CD14-positive monocyte (primary cell): ENCODE data around the gene MED27. TPM values are rescaled to one million over a fixed set of nuclear protein-coding genes. Genes with fewer than 3 reads are reported as not detected.

Source experiments
- DNase-seq, 3 donors: peaks; one replicate each; pipeline ENCODE4 v3.0.0-alpha.2; 2011 to 2022
- H2AFZ ChIP-seq: 2 replicates; pipeline ENCODE4 v1.6.0; 2012; ENCODE audit warnings: mild to moderate bottlenecking, low read depth, low read length, inconsistent platforms; ENCODE audit not compliant: insufficient read depth, poor library complexity, severe bottlenecking
- H3K27ac ChIP-seq, 2 donors: 1 replicate in 1 of 2; 2 replicates in 1 of 2; pipeline ENCODE4 v1.5.1; 2012 to 2013; ENCODE audit warnings: low read length in 2 of 2, control low read depth in 1 of 2, inconsistent platforms in 1 of 2, low read depth in 1 of 2, mild to moderate bottlenecking in 1 of 2
- H3K27me3 ChIP-seq, 2 donors: one replicate each; pipeline versions ENCODE4 v1.6.0 to v1.6.1; 2011 to 2013; ENCODE audit warnings: low read length in 2 of 2; ENCODE audit not compliant: control insufficient read depth in 2 of 2, insufficient read depth in 2 of 2
- H3K36me3 ChIP-seq, 2 donors: replicated peaks in 1 of 2; 1 replicate in 1 of 2; 2 replicates in 1 of 2; pipeline versions ENCODE4 v1.5.1 to v1.6.1; 2012 to 2013; ENCODE audit warnings: low read length in 2 of 2, control low read depth in 1 of 2, inconsistent platforms in 1 of 2, mild to moderate bottlenecking in 1 of 2; ENCODE audit not compliant: insufficient read depth in 2 of 2, control insufficient read depth in 1 of 2
- H3K4me1 ChIP-seq, 2 donors: 1 replicate in 1 of 2; 2 replicates in 1 of 2; pipeline versions ENCODE4 v1.5.1 to v1.6.1; 2012 to 2013; ENCODE audit warnings: low read length in 2 of 2, control low read depth in 1 of 2, inconsistent platforms in 1 of 2, mild to moderate bottlenecking in 1 of 2, moderate library complexity in 1 of 2; ENCODE audit not compliant: insufficient read depth in 2 of 2, control insufficient read depth in 1 of 2
- H3K4me2 ChIP-seq: replicated peaks from 2 replicates; pipeline ENCODE3; 2012; ENCODE audit warnings: low read length, moderate library complexity, mild to moderate bottlenecking; ENCODE audit not compliant: poor library complexity, severe bottlenecking; ENCODE audit errors: extremely low read depth
- H3K4me3 ChIP-seq, 3 experiments: fragments of 200-600 bp in 1 of 3; sonication (generic) in 1 of 3; replicated peaks in 1 of 3; 1 replicate in 2 of 3; 2 replicates in 1 of 3; pipeline ENCODE4 v1.5.1; 2011 to 2013; ENCODE audit warnings: low read length in 3 of 3, mild to moderate bottlenecking in 3 of 3, control low read depth in 2 of 3, low read depth in 2 of 3, inconsistent platforms in 1 of 3, moderate library complexity in 1 of 3
- H3K79me2 ChIP-seq: 2 replicates; pipeline ENCODE4 v1.6.0; 2012; ENCODE audit warnings: mild to moderate bottlenecking, control low read depth, inconsistent platforms, low read length, moderate library complexity; ENCODE audit not compliant: insufficient read depth
- H3K9ac ChIP-seq: 2 replicates; pipeline ENCODE4 v1.6.0; 2017; ENCODE audit warnings: low read length, mild to moderate bottlenecking; ENCODE audit not compliant: insufficient read depth, poor library complexity, severe bottlenecking
- H3K9me3 ChIP-seq, 2 donors: replicated peaks in 1 of 2; 1 replicate in 1 of 2; 2 replicates in 1 of 2; pipeline versions ENCODE4 v1.5.1 to v1.6.1; 2012 to 2013; ENCODE audit warnings: low read length in 2 of 2, control low read depth in 1 of 2; ENCODE audit not compliant: control insufficient read depth in 1 of 2, insufficient read depth in 1 of 2
- H4K20me1 ChIP-seq: 2 replicates; pipeline ENCODE4 v1.6.0; 2012; ENCODE audit warnings: mild to moderate bottlenecking, low read length, control low read depth, moderate library complexity; ENCODE audit not compliant: insufficient read depth
- H3K27ac Mint-ChIP-seq, 7 donors: one replicate each; pipeline ENCODE4 v1.8.0; 2020; ENCODE audit warnings: mild to moderate bottlenecking in 7 of 7, mixed read lengths in 7 of 7, moderate library complexity in 6 of 7, inconsistent platforms in 2 of 7
- H3K27me3 Mint-ChIP-seq, 3 donors: one replicate each; pipeline ENCODE4 v1.8.0; 2021 to 2022; ENCODE audit warnings: low read depth in 3 of 3, mild to moderate bottlenecking in 3 of 3, mixed read lengths in 3 of 3, moderate library complexity in 3 of 3, inconsistent platforms in 1 of 3
- H3K36me3 Mint-ChIP-seq, 2 donors: one replicate each; pipeline ENCODE4 v1.8.0; 2020; ENCODE audit warnings: mixed read lengths in 2 of 2, inconsistent platforms in 1 of 2, mild to moderate bottlenecking in 1 of 2
- H3K4me1 Mint-ChIP-seq: one replicate; pipeline ENCODE4 v1.8.0; 2020; ENCODE audit warnings: mild to moderate bottlenecking, mixed read lengths
- H3K4me3 Mint-ChIP-seq, 2 donors: one replicate each; pipeline ENCODE4 v1.8.0; 2020; ENCODE audit warnings: mild to moderate bottlenecking in 2 of 2, mixed read lengths in 2 of 2, moderate library complexity in 1 of 2
- H3K9me3 Mint-ChIP-seq, 7 donors: one replicate each; pipeline ENCODE4 v1.8.0; 2020 to 2022; ENCODE audit warnings: mixed read lengths in 7 of 7, mild to moderate bottlenecking in 6 of 7, moderate library complexity in 6 of 7, inconsistent platforms in 2 of 7
- CTCF ChIP-seq: fragments of 200-600 bp; IDR thresholded peaks from one replicate; pipeline ENCODE4 v1.8.0; 2022; ENCODE audit warnings: antibody characterized with exemption, mild to moderate bottlenecking
- WGBS: methylation state at CpG from one replicate; pipeline ENCODE4 v1.1.5; 2013; ENCODE audit warnings: missing lambda C conversion rate; ENCODE audit not compliant: insufficient coverage; 5-methylcytosine and 5-hydroxymethylcytosine counted together
- intact Hi-C, 2 donors: fragments of 100-400 bp; cut with micrococcal nuclease; formaldehyde crosslinking; loops; one replicate each; pipeline versions ENCODE4 v1.15.0 to v1.15.1; 2023
- polyA plus RNA-seq, 3 donors: library from polyadenylated mRNA; depleted of rRNA in 1 of 3; unstranded in 2 of 3; stranded (reverse) in 1 of 3; fragments of 300-500 nt in 2 of 3; fragments of >200 nt in 1 of 3; fragmentation: Illumina TruSeq in 2 of 3; gene quantifications; 1 replicate in 2 of 3; 2 replicates in 1 of 3; pipeline ENCODE4 v1.2.3, GENCODE V29; 2012 to 2021

The MED27 gene
- polyA plus RNA-seq, 3 donors: 14.0 to 26.9 (median 25.8) TPM

DNA sequence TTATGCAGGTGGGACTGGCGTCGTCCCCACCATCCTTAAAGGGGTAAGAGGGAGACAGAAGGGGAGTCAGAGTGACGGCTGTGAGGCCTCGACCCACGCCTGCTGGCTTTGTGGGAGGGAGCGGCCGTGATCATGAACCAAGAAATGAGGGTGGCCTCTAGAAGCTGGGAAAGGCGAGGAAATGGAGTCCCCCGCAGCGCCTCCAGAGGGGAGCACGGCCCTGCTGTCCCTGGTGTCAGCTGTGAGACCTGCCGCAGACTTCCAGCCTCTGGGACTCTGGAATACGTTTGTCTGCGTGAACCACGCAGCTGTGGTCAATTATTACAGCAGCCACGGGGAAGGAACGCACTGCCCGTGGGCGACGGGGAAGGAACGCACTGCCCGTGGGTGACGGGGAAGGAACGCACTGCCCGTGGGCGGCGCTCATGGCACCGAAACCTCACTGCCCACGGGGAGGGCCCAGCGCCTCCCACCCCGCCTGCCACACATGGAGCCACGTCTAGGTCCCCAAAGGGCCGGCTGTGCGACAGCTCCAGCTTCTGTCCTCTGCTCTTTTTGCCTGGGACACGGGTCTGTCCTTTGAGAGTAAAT is 231.0 kb downstream of the MED27 start:
- Mint-ChIP-seq H3K4me3 (no peak overlapping the region), H3K9me3 (peaks cover 0 to 4% (median 2%) of the 10 kb centered on the region in 7 donors), H3K4me1 (peaks cover 3% of the 10 kb centered on the region), H3K27ac (no peak overlapping the region), H3K27me3 (peaks cover 3 to 7% (median 3%) of the 10 kb centered on the region in 3 donors), H3K36me3 (no peaks in the 10 kb centered on the region)
- no peak for DNase-seq
- TF ChIP-seq CTCF: no peak
- WGBS: 84% methylated on average over 34 of the region's 35 CpGs
- H3K9me3 ChIP-seq: no peaks in the 10 kb centered on the region
- H3K4me3 ChIP-seq: no peak overlapping the region
- no peaks in the 10 kb centered on the region for H3K36me3 ChIP-seq
- H3K27ac ChIP-seq: no peak overlapping the region
- no peak overlapping the region for H3K9ac ChIP-seq
- intact Hi-C loops: no loop called here
- H4K20me1 ChIP-seq: no peaks in the 10 kb centered on the region
- H3K4me1 ChIP-seq: no peaks in the 10 kb centered on the region
- no peak overlapping the region for H2AFZ ChIP-seq
- H3K27me3 ChIP-seq: no peaks in the 10 kb centered on the region
- H3K4me2 ChIP-seq: no peak overlapping the region
- H3K79me2 ChIP-seq: no peaks in the 10 kb centered on the region

- Histone ChIP-seq H3K4me1 (no peaks in the 10 kb centered on the region), H3K36me3 (no peaks in the 10 kb centered on the region), H3K9me3 (no peaks in the 10 kb centered on the region), H3K4me2 (no peak overlapping the region), H4K20me1 (no peaks in the 10 kb centered on the region), H3K4me3 (no peak overlapping the region), H3K79me2 (no peaks in the 10 kb centered on the region), H3K27ac (no peak overlapping the region), H3K9ac (no peak overlapping the region), H3K27me3 (no peaks in the 10 kb centered on the region), H2AFZ (no peak overlapping the region)
- Mint-ChIP-seq H3K36me3 (no peaks in the 10 kb centered on the region), H3K4me3 (no peak overlapping the region), H3K4me1 (peaks cover 3% of the 10 kb centered on the region), H3K9me3 (peaks cover 0 to 4% (median 2%) of the 10 kb centered on the region in 7 donors), H3K27me3 (peaks cover 3 to 6% (median 3%) of the 10 kb centered on the region in 3 donors), H3K27ac (no peak overlapping the region)
- intact Hi-C loops: no loop called here
- no peak for DNase-seq
- TF ChIP-seq CTCF: no peak
- WGBS: 94% methylated on average over 18 of the region's 18 CpGs
Observed at GRCh38 chr9:131847665-131848354, 231.9 kb downstream of the MED27 start.
